ENCODE data around the gene CMSS1.
"Not testable (repeated sequence)": the region's sequence is repeated elsewhere in the genome, so short reads cannot be mapped to it uniquely, and the experiment has no call there.

CMSS1 gene

DNA sequence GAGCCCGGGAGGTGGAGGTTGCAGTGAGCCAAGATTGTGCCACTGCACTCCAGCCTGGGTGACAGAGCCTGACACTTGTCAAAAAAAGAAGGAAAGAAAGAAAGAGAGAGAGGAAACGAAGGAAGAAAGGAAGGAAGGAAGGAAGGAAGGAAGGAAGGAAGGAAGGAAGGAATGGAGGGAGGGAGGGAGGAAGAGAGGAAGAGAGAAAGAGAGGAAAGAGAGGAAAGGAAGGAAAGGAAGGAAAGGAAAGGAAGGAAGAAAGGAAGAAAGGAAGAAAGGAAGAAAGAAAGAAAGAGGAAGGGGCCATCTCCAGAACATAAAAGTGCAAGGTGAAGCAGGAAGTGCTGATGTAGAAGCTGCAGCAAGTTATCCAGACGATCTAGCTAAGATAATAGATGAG, 411.5 kb downstream of the CMSS1 start:
- not testable (repeated sequence) for DNase-seq (ENCODE audit: low read depth)

GRCh38 chr3:100230710-100231109, 413.0 kb downstream of the CMSS1 start:
- DNase-seq (ENCODE audit: low read depth), result no peak

Data from fibroblast of gingiva (primary cell).